ENCODE results near the gene RNF152. TPM values are rescaled to one million over a fixed set of nuclear protein-coding genes. Genes with fewer than 3 reads are reported as not detected.

Gene RNF152
- total RNA-seq, 1 experiment from 2014 or later: 22.9 TPM

GRCh38 chr18:61901323-61901986, 8.6 kb upstream of the RNF152 start:
- no peaks in the 10 kb centered on the region for H3K36me3 ChIP-seq
- no peaks in the 10 kb centered on the region for H3K4me1 ChIP-seq
- H3K9me3 ChIP-seq (replicated peaks): no peaks in the 10 kb centered on the region
- H3K27me3 ChIP-seq: no peaks in the 10 kb centered on the region
- H3K27ac ChIP-seq: no peak overlapping the region
- no peak overlapping the region for H3K4me3 ChIP-seq
- DNase-seq: peak; percentile 27 to 65

- Histone ChIP-seq H3K9me3 (replicated peaks) (no peaks in the 10 kb centered on the region), H3K27ac (no peak overlapping the region), H3K4me3 (no peak overlapping the region), H3K27me3 (no peaks in the 10 kb centered on the region), H3K36me3 (no peaks in the 10 kb centered on the region), H3K4me1 (no peaks in the 10 kb centered on the region)
- no peak for DNase-seq
These were observed 7.9 kb upstream of the RNF152 start for GRCh38 chr18:61900504-61901281.

- DNase-seq: peak in 1 of 2 experiments; percentile 9
- no peaks in the 10 kb centered on the region for H3K4me1 ChIP-seq
- H3K9me3 ChIP-seq (replicated peaks): no peaks in the 10 kb centered on the region
- no peaks in the 10 kb centered on the region for H3K27me3 ChIP-seq
- no peak overlapping the region for H3K27ac ChIP-seq
- H3K4me3 ChIP-seq: no peak overlapping the region
- no peaks in the 10 kb centered on the region for H3K36me3 ChIP-seq
These were observed 5.9 kb upstream of the RNF152 start for GRCh38 chr18:61898640-61899101.

- Histone ChIP-seq H3K9me3 (replicated peaks) (no peaks in the 10 kb centered on the region), H3K36me3 (no peaks in the 10 kb centered on the region), H3K27ac (no peak overlapping the region), H3K27me3 (no peaks in the 10 kb centered on the region), H3K4me3 (no peak overlapping the region), H3K4me1 (0 out of 2 replicates have a peak, but pooled peaks cover 4% of the 10 kb centered on the region)
- DNase-seq: no peak
These were observed 4.0 kb upstream of the RNF152 start for GRCh38 chr18:61896757-61897156.

GRCh38 chr18:61896118-61896517, 3.3 kb upstream of the RNF152 start:
- no peak overlapping the region for H3K27ac ChIP-seq
- DNase-seq: no peak
- no peak overlapping the region for H3K4me3 ChIP-seq

GRCh38 chr18:61894751-61895524, 2.1 kb upstream of the RNF152 start:
- peaks cover 10% of the 10 kb centered on the region for H3K36me3 ChIP-seq
- H3K27ac ChIP-seq: peak overlapping the region; percentile 33; the same call in 1 of the 2 replicates
- peak overlapping the region; percentile 92 for H3K4me3 ChIP-seq
- no peaks in the 10 kb centered on the region for H3K9me3 ChIP-seq (replicated peaks)
- peaks cover 4% of the 10 kb centered on the region; the same call in 1 of the 2 replicates for H3K4me1 ChIP-seq
- no peaks in the 10 kb centered on the region for H3K27me3 ChIP-seq
- peak in 1 of 2 experiments; percentile 10 for DNase-seq

More at GRCh38 chr18:61896118-61896517, 3.3 kb upstream of the RNF152 start:
- H3K27me3 ChIP-seq: no peaks in the 10 kb centered on the region
- no peaks in the 10 kb centered on the region; the same call in 1 of the 2 replicates for H3K36me3 ChIP-seq
- 0 out of 2 replicates have a peak, but pooled peaks cover 4% of the 10 kb centered on the region for H3K4me1 ChIP-seq
- H3K9me3 ChIP-seq (replicated peaks): no peaks in the 10 kb centered on the region

GRCh38 chr18:61893971-61894750, 1.4 kb upstream of the RNF152 start:
- H3K9me3 ChIP-seq (replicated peaks): no peaks in the 10 kb centered on the region
- peak overlapping the region; percentile 74 for H3K27ac ChIP-seq
- H3K4me3 ChIP-seq: peak overlapping the region; percentile 92
- no peaks in the 10 kb centered on the region for H3K27me3 ChIP-seq
- peaks cover 10% of the 10 kb centered on the region for H3K36me3 ChIP-seq
- peak; percentile 72 to 73 for DNase-seq
- H3K4me1 ChIP-seq: peaks cover 10% of the 10 kb centered on the region; the same call in 1 of the 2 replicates

GRCh38 chr18:61893309-61893970, 633 bp upstream of the RNF152 start:
- peak; percentile 59 to 60 for DNase-seq
- Histone ChIP-seq H3K27me3 (no peaks in the 10 kb centered on the region), H3K27ac (peak overlapping the region; percentile 74), H3K4me3 (peak overlapping the region; percentile 92), H3K36me3 (peaks cover 10% of the 10 kb centered on the region), H3K4me1 (peaks cover 12% of the 10 kb centered on the region; the same call in 1 of the 2 replicates), H3K9me3 (replicated peaks) (no peaks in the 10 kb centered on the region)

GRCh38 chr18:61891894-61892293, 913 bp downstream of the RNF152 start:
- no peak for DNase-seq
- no peaks in the 10 kb centered on the region for H3K9me3 ChIP-seq (replicated peaks)
- H3K27ac ChIP-seq: no peak overlapping the region
- peaks cover 12% of the 10 kb centered on the region; the same call in 1 of the 2 replicates for H3K4me1 ChIP-seq
- peaks cover 18% of the 10 kb centered on the region for H3K36me3 ChIP-seq
- no peaks in the 10 kb centered on the region for H3K27me3 ChIP-seq
- H3K4me3 ChIP-seq: peak overlapping the region; percentile 92

- H3K36me3 ChIP-seq: peaks cover 18% of the 10 kb centered on the region
- no peaks in the 10 kb centered on the region for H3K27me3 ChIP-seq
- no peak overlapping the region for H3K27ac ChIP-seq
- no peaks in the 10 kb centered on the region for H3K9me3 ChIP-seq (replicated peaks)
- no peak overlapping the region for H3K4me3 ChIP-seq
- H3K4me1 ChIP-seq: peaks cover 12% of the 10 kb centered on the region; the same call in 1 of the 2 replicates
- no peak for DNase-seq
These were observed 1.5 kb downstream of the RNF152 start for GRCh38 chr18:61891271-61891670.

GRCh38 chr18:61890344-61890743, 2.5 kb downstream of the RNF152 start:
- peaks cover 18% of the 10 kb centered on the region for H3K36me3 ChIP-seq
- DNase-seq: no peak
- no peak overlapping the region for H3K4me3 ChIP-seq
- no peaks in the 10 kb centered on the region for H3K27me3 ChIP-seq
- no peak overlapping the region for H3K27ac ChIP-seq
- peaks cover 12% of the 10 kb centered on the region; the same call in 1 of the 2 replicates for H3K4me1 ChIP-seq
- H3K9me3 ChIP-seq (replicated peaks): no peaks in the 10 kb centered on the region

GRCh38 chr18:61889541-61889940, 3.3 kb downstream of the RNF152 start:
- no peak overlapping the region; the same call in 1 of the 2 replicates for H3K27ac ChIP-seq
- no peak overlapping the region for H3K4me3 ChIP-seq
- no peaks in the 10 kb centered on the region for H3K27me3 ChIP-seq
- no peaks in the 10 kb centered on the region for H3K9me3 ChIP-seq (replicated peaks)
- H3K36me3 ChIP-seq: peaks cover 18% of the 10 kb centered on the region
- H3K4me1 ChIP-seq: peaks cover 12% of the 10 kb centered on the region; the same call in 1 of the 2 replicates
- peak; percentile 49 to 64 for DNase-seq

- Histone ChIP-seq H3K4me1 (peaks cover 12% of the 10 kb centered on the region; the same call in 1 of the 2 replicates), H3K36me3 (peaks cover 20% of the 10 kb centered on the region)
These were observed 4.2 kb downstream of the RNF152 start for GRCh38 chr18:61888622-61889021.

More at GRCh38 chr18:61888622-61889021, 4.2 kb downstream of the RNF152 start:
- no peaks in the 10 kb centered on the region for H3K27me3 ChIP-seq
- no peak overlapping the region for H3K27ac ChIP-seq
- H3K9me3 ChIP-seq (replicated peaks): no peaks in the 10 kb centered on the region
- no peak overlapping the region for H3K4me3 ChIP-seq
- DNase-seq: no peak
